Activated CD8-positive, alpha-beta memory T cell treated with anti-CD3 and anti-CD28 coated beads for 1 hour (primary cell): ENCODE measurements around the gene STAT4.

Source experiments
- DNase-seq, 2 donors: peaks; one replicate each; pipeline ENCODE4 v3.0.0-alpha.2; 2020; ENCODE audit warnings: low read depth in 1 of 2; ENCODE audit errors: extremely low read depth in 1 of 2

Gene STAT4

GRCh38 chr2:191020742-191021381 is 129.9 kb downstream of the STAT4 start:
- no peak for DNase-seq

GRCh38 chr2:191020221-191020741 is 130.5 kb downstream of the STAT4 start:
- peak; percentile 71 to 87 for DNase-seq

- no peak for DNase-seq
These were observed 131.4 kb downstream of the STAT4 start for GRCh38 chr2:191019376-191019775.

DNA sequence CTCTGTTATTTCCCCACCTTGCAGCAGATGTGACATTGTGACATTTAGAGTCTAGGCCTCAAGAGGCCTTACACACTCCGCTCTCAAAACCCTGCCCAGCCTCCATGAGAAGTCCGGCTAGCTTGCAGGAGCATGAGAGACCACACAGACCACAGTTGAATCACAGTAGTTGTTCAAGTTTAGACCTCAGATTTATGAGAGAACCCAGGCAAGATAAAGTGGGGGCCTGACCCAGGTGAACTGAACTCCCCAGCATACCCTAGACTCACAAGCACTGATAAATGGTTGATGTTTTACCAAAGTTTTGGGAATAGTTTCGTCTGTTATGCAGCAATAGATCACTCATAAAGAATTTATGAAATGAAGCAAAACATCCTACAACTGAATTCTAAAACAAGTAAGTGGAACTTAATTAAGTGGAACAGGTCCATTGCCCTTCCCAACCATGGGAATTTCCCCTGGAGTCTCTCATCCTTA is 132.1 kb downstream of the STAT4 start:
- DNase-seq = no peak

DNA sequence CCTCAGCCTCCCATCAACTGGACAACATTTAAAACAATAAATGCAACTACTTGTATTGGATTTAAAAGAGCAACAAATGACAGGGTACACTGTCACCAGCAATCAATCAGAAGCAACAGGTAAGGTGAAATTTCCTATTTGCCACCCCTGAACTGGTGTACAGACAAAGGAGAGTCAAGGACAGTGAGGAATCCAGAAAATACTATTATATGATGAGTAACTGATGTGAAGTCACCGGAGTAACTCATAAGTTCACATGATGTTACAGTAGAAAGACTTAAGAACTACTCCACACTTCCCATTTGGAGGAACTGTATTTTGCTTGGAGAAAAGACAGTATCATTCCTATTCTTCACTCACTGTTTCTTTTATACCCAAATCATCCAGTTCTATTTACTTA is 132.7 kb downstream of the STAT4 start:
- no peak for DNase-seq

GRCh38 chr2:191015831-191016230 is 135.0 kb downstream of the STAT4 start:
- no peak for DNase-seq

- DNase-seq = no peak
These were observed 135.6 kb downstream of the STAT4 start for GRCh38 chr2:191015239-191015638.

DNA sequence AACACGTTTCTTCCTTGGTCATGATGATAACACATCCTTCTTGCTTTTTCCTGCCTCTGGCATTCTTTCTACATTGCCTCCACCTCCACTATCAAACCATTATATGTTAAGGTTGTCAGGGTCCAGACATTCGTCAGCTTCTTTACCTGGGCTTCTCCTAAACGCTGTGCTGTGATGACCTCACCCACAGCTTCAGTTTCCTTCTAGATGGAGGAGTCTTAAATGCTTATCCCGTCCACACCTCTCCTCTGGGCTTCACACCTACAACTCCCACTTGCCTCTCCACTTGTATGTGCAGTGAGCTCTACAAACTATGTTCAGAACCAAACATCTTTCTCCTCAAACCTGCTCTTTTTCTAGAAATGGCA is 136.2 kb downstream of the STAT4 start:
- DNase-seq = no peak

DNA sequence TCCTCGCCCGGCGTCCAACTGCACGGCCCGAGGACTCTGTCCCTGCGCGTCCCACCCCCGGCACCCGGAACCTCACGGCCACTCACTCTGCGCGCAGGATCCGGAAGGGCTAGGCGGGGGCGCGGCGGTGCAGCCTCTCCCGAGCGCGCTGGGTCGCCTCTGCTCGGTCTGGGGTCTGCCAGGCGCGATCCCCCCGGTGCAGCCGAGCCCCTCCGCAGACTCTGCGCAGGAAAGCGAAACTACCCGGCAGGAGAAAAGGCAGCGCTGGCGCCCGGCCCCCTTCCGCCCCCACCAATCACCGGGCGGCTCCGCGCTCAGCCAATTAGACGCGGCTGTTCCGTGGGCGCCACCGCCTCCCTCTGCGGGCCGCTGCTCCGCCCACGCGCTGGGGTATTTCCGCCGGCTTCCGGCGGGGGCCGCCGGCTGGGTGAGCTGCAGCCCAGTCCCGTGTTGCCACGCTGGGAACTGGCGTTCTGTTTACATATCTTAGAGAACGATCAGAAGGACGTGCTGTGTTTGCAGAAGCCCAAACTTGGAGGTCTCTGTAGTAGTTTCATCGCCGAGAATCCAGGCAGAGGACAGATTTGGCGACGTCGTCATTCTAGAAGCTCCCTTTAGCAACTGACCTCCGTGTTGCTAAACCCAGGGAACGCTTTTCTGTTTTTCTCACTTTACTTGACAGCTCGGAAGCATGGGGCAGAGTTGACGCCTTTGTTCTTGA is 136.7 kb downstream of the STAT4 start, which contains the start of gene STAT1:
Gene STAT1 (minus strand): TSS at position 240 of the 721 bp plus-strand sequence. CDS start 4,168 bp downstream, outside the sequence.
- peak; percentile 82 to 95 for DNase-seq

DNA sequence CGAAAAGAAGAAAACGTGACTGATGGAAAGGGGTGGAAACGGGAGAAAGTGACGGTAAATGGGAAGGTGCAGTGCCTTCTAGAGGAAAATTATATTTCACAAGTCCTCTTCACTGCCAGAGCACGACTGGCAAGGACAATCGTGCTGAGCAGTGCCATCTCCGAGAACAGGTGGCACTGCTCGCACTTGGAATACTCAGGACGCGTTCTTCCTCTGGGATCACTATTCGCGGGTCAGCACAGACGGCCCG is 137.2 kb downstream of the STAT4 start:
- DNase-seq = no peak

- no peak for DNase-seq
These were observed 137.7 kb downstream of the STAT4 start for GRCh38 chr2:191012845-191013681.

DNA sequence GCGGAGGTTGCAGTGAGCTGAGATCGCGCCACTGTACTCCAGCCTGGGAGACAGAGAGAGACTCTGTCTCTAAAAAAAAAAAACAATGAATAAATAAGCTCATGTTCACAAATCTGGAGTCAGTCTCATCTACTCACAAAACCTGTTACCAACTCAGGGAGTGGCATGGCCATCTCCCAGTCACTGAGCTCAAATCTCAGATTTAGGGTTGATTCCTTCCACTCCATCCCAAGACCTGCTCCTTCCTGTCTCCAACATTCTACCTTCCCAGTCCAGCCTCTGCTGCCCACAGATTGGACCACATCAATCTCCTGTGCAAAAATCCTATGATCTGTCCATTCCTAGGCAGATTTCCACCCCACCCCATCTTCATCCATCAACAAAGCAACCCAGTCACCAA is 138.4 kb downstream of the STAT4 start:
- DNase-seq = no peak

DNA sequence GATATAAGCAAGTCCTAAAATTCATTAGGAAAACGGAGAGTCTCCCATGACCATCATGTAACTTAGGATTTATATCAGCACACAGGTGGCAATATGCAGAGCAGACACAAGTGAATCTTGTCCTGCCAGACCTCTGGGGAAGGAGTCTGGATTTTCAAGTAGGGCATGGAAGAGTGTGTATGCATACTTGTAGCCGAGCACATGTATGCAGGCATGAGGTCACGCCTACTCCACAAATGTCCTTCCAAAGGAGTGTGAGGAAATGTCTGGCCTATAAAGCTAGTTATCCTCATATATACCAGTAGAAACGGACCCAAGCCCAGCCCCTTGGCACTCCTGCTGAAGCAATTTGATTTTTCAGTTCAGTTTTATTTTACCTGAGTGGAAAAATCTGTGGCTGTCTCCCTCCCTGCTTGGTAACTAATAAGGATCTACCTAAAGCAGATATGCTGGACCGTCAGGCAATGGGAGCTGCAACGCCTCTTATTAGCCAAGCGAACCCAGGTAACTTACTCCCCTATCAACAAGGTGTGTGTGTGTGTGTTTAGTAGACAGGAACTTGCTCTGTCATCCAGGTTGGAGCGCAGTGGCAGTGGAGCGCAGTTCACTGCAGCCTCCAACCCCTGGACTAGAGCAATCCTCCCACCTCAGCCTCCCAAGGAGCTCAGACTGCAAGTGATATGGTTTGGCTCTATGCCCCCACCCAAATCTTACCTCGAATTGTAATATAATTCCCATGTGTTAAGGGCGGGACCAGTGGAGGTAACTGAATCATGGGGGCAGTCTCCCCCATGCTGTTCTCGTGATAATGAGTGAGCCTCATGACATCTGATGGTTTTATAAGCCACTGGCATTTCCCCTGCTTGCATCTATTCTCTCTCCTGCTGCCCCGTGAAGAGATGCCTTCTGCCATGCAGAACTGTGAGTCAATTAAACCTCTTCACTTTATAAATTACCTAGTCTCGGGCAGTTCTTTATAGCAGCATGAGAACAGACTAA is 139.6 kb downstream of the STAT4 start:
- DNase-seq = no peak

DNA sequence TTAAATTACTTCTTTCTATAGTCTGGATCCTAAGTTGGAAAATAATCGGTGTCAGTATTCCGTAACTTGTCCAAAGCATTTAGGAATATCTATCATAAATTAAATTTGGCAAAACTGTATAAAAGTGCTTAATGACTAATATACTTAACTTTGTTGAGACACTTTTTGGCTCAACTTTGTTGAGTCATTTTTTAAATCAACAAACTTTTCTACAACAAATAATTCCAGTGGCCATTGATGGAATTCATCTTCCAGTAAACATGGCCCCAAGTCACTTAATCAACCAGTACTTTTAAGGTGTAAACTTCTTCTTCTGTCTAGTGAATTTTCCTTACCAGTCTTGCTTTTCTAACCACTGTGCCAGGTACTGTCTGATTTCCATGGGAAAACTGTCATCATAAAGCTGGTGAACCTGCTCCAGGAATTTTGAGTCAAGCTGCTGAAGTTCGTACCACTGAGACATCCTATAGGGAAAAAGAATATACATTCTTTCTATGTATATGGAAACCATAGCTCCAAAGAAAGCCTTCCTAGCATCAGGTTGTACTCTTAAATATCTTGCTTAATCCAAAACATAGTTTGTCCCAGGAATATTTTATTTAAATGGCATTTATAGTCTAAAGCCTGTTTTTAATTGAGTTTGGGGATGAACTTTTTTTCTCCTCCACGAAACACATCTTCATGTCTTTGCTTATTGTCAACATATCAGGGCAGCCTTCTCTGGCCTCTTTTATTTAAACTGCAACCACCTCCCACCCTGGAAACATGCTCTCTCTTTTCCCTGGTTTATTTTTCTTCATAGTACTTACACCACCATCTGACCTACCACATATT is 141.0 kb downstream of the STAT4 start:
- no peak for DNase-seq

- DNase-seq = no peak
These were observed 142.5 kb downstream of the STAT4 start for GRCh38 chr2:191008286-191008685.

DNA sequence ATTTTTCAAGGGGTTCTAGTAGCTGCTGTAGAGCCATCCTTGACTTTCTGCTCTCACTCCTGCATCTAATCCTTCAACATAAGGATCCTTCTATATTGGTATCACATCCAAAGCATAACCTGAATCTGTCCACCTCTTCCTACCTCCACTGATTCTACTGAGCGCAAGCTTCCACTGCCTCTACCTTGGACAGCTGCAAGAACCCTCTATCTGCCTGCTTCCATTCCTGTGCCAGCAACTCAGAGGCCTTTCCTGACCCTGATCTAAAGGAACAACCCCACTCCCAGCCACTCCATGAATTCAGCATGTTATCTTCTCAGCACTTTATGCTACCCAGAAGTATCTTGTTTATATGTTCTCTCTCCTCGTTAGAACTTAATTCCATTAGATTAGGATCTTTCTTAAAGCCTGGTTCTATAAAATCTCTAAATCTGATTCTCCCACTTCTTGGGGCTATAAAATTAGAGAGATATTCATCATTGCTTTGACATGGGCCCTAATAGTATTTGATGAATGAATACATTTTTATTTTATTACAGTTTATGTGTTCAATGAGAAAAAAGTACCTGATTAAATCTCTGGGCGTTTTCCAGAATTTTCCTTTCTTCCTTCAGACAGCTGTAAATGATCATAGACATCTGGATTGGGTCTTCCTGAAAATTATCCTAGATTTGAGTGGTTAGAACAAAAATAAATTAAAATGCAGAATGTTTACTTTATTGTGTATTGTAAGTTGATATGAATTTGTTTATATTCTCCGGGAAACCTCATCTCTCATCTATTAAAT is 143.6 kb downstream of the STAT4 start:
- no peak for DNase-seq

GRCh38 chr2:191006297-191006696 is 144.5 kb downstream of the STAT4 start:
- no peak for DNase-seq

- no peak for DNase-seq
These were observed 147.1 kb downstream of the STAT4 start for GRCh38 chr2:191003405-191004309.
